Trophoblast cell (in vitro differentiated cells and primary cell): Measurements from ENCODE around the gene EPB41L4B.

Source experiments
- DNase-seq, 2 donors: peaks; one replicate each; pipeline ENCODE4 v3.0.0-alpha.2; 2016
- H2AFZ ChIP-seq: 2 replicates; pipeline ENCODE4 v1.6.1; 2013; ENCODE audit warnings: low read length, moderate library complexity, mild to moderate bottlenecking; ENCODE audit not compliant: insufficient read depth, poor library complexity
- H2AK5ac ChIP-seq: 2 replicates; pipeline ENCODE4 v1.6.1; 2013; ENCODE audit warnings: mild to moderate bottlenecking, low read length
- H2BK120ac ChIP-seq: 2 replicates; pipeline ENCODE4 v1.6.1; 2013; ENCODE audit warnings: low read length, mild to moderate bottlenecking, moderate library complexity; ENCODE audit not compliant: insufficient read depth, poor library complexity
- H2BK12ac ChIP-seq: 2 replicates; pipeline ENCODE4 v1.6.1; 2013; ENCODE audit warnings: mild to moderate bottlenecking, low read length, moderate library complexity
- H2BK5ac ChIP-seq: 2 replicates; pipeline ENCODE4 v1.6.1; 2013; ENCODE audit warnings: low read length, low read depth, moderate library complexity, mild to moderate bottlenecking; ENCODE audit not compliant: poor library complexity
- H3K14ac ChIP-seq: 2 replicates; pipeline ENCODE4 v1.6.1; 2013; ENCODE audit warnings: mild to moderate bottlenecking, low read length
- H3K18ac ChIP-seq: 2 replicates; pipeline ENCODE4 v1.6.1; 2013; ENCODE audit warnings: mild to moderate bottlenecking, low read length
- H3K23ac ChIP-seq: 2 replicates; pipeline ENCODE4 v1.6.1; 2013; ENCODE audit warnings: low read length
- H3K27ac ChIP-seq: 2 replicates; pipeline ENCODE4 v1.5.1; 2013; ENCODE audit warnings: low read depth, mild to moderate bottlenecking, inconsistent platforms, low read length, moderate library complexity
- H3K27me3 ChIP-seq: 2 replicates; pipeline ENCODE4 v1.6.1; 2013; ENCODE audit warnings: inconsistent platforms, mild to moderate bottlenecking, low read length, moderate library complexity; ENCODE audit not compliant: insufficient read depth
- H3K36me3 ChIP-seq, 2 experiments: 1 replicate in 1 of 2; 2 replicates in 1 of 2; pipeline ENCODE4 v1.6.1; 2013; ENCODE audit warnings: low read length in 2 of 2, mild to moderate bottlenecking in 2 of 2, moderate library complexity in 1 of 2; ENCODE audit not compliant: insufficient read depth in 2 of 2, control insufficient read depth in 1 of 2
- H3K4ac ChIP-seq: 2 replicates; pipeline ENCODE4 v1.6.1; 2013; ENCODE audit warnings: low read depth, mild to moderate bottlenecking, low read length, moderate library complexity
- H3K4me1 ChIP-seq, 2 experiments: 1 replicate in 1 of 2; 2 replicates in 1 of 2; pipeline ENCODE4 v1.6.1; 2013; ENCODE audit warnings: low read length in 2 of 2, mild to moderate bottlenecking in 2 of 2, moderate library complexity in 1 of 2; ENCODE audit not compliant: insufficient read depth in 2 of 2, control insufficient read depth in 1 of 2
- H3K4me2 ChIP-seq: 2 replicates; pipeline ENCODE4 v1.6.1; 2013; ENCODE audit warnings: inconsistent platforms, mild to moderate bottlenecking, low read length, moderate library complexity
- H3K4me3 ChIP-seq: 2 replicates; pipeline ENCODE4 v1.5.1; 2013; ENCODE audit warnings: mild to moderate bottlenecking, low read depth, low read length, inconsistent platforms
- H3K79me1 ChIP-seq: one replicate; pipeline ENCODE4 v1.6.1; 2013; ENCODE audit warnings: low read length
- H3K79me2 ChIP-seq: 2 replicates; pipeline ENCODE4 v1.6.1; 2013; ENCODE audit warnings: low read length, mild to moderate bottlenecking; ENCODE audit not compliant: control insufficient read depth, insufficient read depth, poor library complexity
- H3K9ac ChIP-seq: 2 replicates; pipeline ENCODE4 v1.6.1; 2013; ENCODE audit warnings: mild to moderate bottlenecking, low read length
- H3K9me3 ChIP-seq: 2 replicates; pipeline ENCODE4 v1.6.1; 2013; ENCODE audit warnings: low read depth, mild to moderate bottlenecking, control low read depth, inconsistent platforms, low read length; ENCODE audit not compliant: insufficient read depth
- H4K12ac ChIP-seq: 2 replicates; pipeline ENCODE4 v1.6.1; 2013; ENCODE audit warnings: low read depth, mild to moderate bottlenecking, low read length, moderate library complexity
- H4K8ac ChIP-seq: 2 replicates; pipeline ENCODE4 v1.6.1; 2013; ENCODE audit warnings: low read depth, mild to moderate bottlenecking, low read length, moderate library complexity
- H4K91ac ChIP-seq: one replicate; pipeline ENCODE4 v1.6.1; 2013; ENCODE audit warnings: low read depth, mild to moderate bottlenecking, low read length, moderate library complexity
- WGBS: extraction: QIAGEN DNeasy Blood & Tissue Kit; methylation state at CpG from one replicate; pipeline ENCODE4 v1.1.7; 2013; ENCODE audit warnings: missing lambda C conversion rate; ENCODE audit not compliant: insufficient read length, insufficient coverage; ENCODE audit errors: extremely low coverage; 5-methylcytosine and 5-hydroxymethylcytosine counted together

Gene EPB41L4B

DNA sequence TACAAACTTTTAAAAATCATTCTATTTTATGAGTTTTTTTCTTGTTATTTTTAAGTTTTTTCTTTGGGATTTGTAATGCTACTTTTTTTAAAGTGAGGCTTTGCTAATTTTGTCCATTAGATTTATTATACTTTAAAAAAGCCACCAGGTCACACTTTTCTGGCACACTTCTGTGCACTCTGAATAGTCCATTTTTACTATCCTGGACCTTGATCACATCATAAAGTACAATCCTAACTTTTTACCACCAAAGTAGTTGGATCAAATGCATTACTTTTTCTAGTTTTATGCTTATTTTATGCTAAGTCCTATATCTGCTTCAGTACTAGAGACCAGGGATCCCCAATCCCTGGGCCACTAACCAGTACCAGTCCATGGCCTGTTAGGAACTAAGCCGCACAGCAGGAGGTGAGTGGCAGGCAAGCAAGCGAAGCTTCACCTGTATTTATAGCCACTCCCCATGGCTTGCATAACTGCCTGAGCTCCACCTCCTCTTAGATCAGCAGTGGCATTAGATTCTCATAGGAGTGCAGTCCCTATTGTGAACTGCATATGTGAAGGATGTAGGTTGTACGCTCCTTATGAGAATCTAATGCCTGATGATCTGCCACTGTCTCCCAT lies 169.8 kb downstream of the EPB41L4B start:
- no peak overlapping the region for H2BK120ac ChIP-seq
- H2BK5ac ChIP-seq: no peak overlapping the region
- H4K12ac ChIP-seq: no peak overlapping the region
- no peak overlapping the region for H2BK12ac ChIP-seq
- no peak overlapping the region for H3K14ac ChIP-seq
- H3K36me3 ChIP-seq: no peaks in the 10 kb centered on the region
- no peak overlapping the region for H4K8ac ChIP-seq
- H3K4ac ChIP-seq: no peak overlapping the region
- no peak overlapping the region for H3K4me3 ChIP-seq
- H2AK5ac ChIP-seq: no peak overlapping the region
- H3K9me3 ChIP-seq: peaks cover 4% of the 10 kb centered on the region
- no peak for DNase-seq
- H3K9ac ChIP-seq: no peak overlapping the region
- no peak overlapping the region for H3K27ac ChIP-seq
- no CpG with 5 or more reads among the region's 3 CpGs for WGBS
- H3K79me1 ChIP-seq: no peaks in the 10 kb centered on the region
- no peaks in the 10 kb centered on the region for H3K27me3 ChIP-seq
- no peaks in the 10 kb centered on the region for H3K4me1 ChIP-seq
- H3K4me2 ChIP-seq: no peak overlapping the region
- no peak overlapping the region for H3K23ac ChIP-seq
- H4K91ac ChIP-seq: no peak overlapping the region
- no peak overlapping the region for H2AFZ ChIP-seq
- H3K79me2 ChIP-seq: no peaks in the 10 kb centered on the region
- no peak overlapping the region for H3K18ac ChIP-seq

DNA sequence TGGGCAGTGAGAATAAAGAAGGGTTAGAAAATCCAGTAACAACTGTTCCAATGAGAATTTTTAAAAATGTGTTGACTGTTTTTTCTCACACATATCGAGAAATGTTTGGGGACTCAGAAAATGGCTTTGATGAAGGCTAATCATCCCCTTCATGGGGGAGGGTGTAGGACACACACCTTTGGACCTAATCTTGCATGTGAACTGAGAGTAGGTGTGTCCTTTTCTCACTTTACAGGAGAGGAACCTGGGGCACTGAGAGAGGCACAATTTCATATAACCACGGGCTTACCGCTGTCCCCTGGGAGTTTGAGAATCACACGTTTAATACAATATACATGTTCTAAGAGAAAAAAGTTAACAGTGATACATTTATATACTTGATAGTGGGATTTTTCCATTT lies 171.1 kb downstream of the EPB41L4B start:
- Histone ChIP-seq H3K4ac (no peak overlapping the region), H2AFZ (no peak overlapping the region), H3K9me3 (peaks cover 4% of the 10 kb centered on the region), H3K14ac (no peak overlapping the region), H2BK12ac (no peak overlapping the region), H2BK120ac (no peak overlapping the region), H3K9ac (no peak overlapping the region), H3K79me2 (no peaks in the 10 kb centered on the region), H4K12ac (no peak overlapping the region), H3K23ac (no peak overlapping the region), H4K91ac (no peak overlapping the region), H3K79me1 (no peaks in the 10 kb centered on the region), H2AK5ac (no peak overlapping the region), H3K36me3 (no peaks in the 10 kb centered on the region), H3K27ac (no peak overlapping the region), H3K4me2 (no peak overlapping the region), H3K27me3 (no peaks in the 10 kb centered on the region), H4K8ac (no peak overlapping the region), H3K4me3 (no peak overlapping the region), H3K18ac (no peak overlapping the region), H3K4me1 (no peaks in the 10 kb centered on the region), H2BK5ac (no peak overlapping the region)
- no CpG with 5 or more reads among the region's 4 CpGs for WGBS
- DNase-seq: no peak

DNA sequence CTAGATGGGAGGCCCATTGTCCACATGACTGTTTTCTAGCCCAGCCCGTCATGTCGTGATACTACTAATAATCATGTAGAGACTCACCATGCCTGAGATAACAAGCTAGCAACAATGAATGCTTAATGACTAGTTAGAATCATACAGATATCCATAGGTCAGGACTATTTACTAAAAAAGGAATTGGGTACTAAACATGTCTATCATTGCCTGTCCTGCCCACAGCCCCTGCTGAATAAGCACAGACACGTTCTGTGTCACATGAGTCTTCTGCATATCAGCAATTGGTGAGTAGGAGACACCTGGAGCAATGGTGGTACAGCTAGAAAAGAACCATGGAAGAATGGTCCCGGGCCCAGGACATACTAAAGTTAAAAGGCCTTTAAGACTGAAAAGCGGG lies 171.8 kb downstream of the EPB41L4B start:
- H2BK5ac ChIP-seq: no peak overlapping the region
- no peak overlapping the region for H2BK120ac ChIP-seq
- H4K8ac ChIP-seq: no peak overlapping the region
- no peak overlapping the region for H3K23ac ChIP-seq
- H3K4ac ChIP-seq: no peak overlapping the region
- no peak overlapping the region for H3K4me2 ChIP-seq
- no peak for DNase-seq
- H4K12ac ChIP-seq: no peak overlapping the region
- H4K91ac ChIP-seq: no peak overlapping the region
- no CpG with 5 or more reads among the region's 5 CpGs for WGBS
- H3K4me3 ChIP-seq: no peak overlapping the region
- peaks cover 4% of the 10 kb centered on the region for H3K9me3 ChIP-seq
- no peak overlapping the region for H3K14ac ChIP-seq
- H3K79me1 ChIP-seq: no peaks in the 10 kb centered on the region
- H2AFZ ChIP-seq: no peak overlapping the region
- H2BK12ac ChIP-seq: no peak overlapping the region
- H2AK5ac ChIP-seq: no peak overlapping the region
- no peaks in the 10 kb centered on the region for H3K27me3 ChIP-seq
- no peak overlapping the region for H3K27ac ChIP-seq
- no peak overlapping the region for H3K18ac ChIP-seq
- no peaks in the 10 kb centered on the region for H3K36me3 ChIP-seq
- no peak overlapping the region for H3K9ac ChIP-seq
- H3K4me1 ChIP-seq: no peaks in the 10 kb centered on the region
- no peaks in the 10 kb centered on the region for H3K79me2 ChIP-seq

DNA sequence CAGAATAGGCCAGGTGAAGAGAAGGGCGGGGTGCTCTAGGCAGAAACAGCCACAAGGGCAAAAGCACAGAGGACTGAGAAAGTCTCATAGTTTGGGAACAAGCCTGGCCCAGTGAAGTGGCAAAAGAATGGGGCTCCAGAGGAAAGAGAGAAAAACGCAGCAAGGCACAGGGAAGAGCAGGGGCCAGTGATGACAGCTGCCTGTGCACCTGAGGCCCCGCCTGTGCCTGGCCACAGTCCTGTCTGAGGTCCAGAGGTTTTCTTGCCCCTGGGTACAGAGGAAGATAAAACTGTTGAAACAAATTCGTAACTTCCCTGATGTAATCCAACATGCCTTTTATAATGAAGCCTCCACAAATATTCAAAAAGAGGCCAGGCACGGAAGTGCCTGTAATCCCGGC lies 175.8 kb downstream of the EPB41L4B start:
- Histone ChIP-seq H4K8ac (no peak overlapping the region), H3K27me3 (no peaks in the 10 kb centered on the region), H3K9ac (no peak overlapping the region), H3K18ac (no peak overlapping the region), H3K9me3 (no peaks in the 10 kb centered on the region), H2BK5ac (no peak overlapping the region), H3K4me3 (no peak overlapping the region), H3K23ac (no peak overlapping the region), H3K36me3 (no peaks in the 10 kb centered on the region), H3K4me1 (no peaks in the 10 kb centered on the region), H3K14ac (no peak overlapping the region), H2AFZ (no peak overlapping the region), H3K4ac (no peak overlapping the region), H3K79me2 (no peaks in the 10 kb centered on the region), H2BK12ac (no peak overlapping the region), H4K12ac (no peak overlapping the region), H2AK5ac (no peak overlapping the region), H3K79me1 (no peaks in the 10 kb centered on the region), H3K4me2 (no peak overlapping the region), H2BK120ac (no peak overlapping the region), H3K27ac (no peak overlapping the region), H4K91ac (no peak overlapping the region)
- peak in 1 of 2 donors; percentile 14 for DNase-seq
- WGBS: no CpG with 5 or more reads among the region's 6 CpGs
